Stomach (tissue), 4 donors: Measurements from ENCODE around the gene THADA.
A peak's percentile ranks its signal among the peaks of the same experiment; 100 is the strongest.

ENCODE experiments used
- POLR2AphosphoS5 ChIP-seq, 3 donors: sonication (generic); formaldehyde crosslinking; IDR thresholded peaks; one replicate each; pipeline ENCODE4 v1.6.1; 2016; ENCODE audit warnings: antibody characterized with exemption in 3 of 3
- TF ChIP-seq, protein P1 (sequence below), 7 experiments: fragments of 450-650 bp in 4 of 7; fragments of 200-600 bp in 3 of 7; sonication (generic) in 3 of 7; IDR thresholded peaks; one replicate each; pipeline ENCODE4 v1.5.1; 2016 to 2019; ENCODE audit warnings: antibody characterized with exemption in 7 of 7, control low read depth in 2 of 7, mild to moderate bottlenecking in 1 of 7

DNA sequence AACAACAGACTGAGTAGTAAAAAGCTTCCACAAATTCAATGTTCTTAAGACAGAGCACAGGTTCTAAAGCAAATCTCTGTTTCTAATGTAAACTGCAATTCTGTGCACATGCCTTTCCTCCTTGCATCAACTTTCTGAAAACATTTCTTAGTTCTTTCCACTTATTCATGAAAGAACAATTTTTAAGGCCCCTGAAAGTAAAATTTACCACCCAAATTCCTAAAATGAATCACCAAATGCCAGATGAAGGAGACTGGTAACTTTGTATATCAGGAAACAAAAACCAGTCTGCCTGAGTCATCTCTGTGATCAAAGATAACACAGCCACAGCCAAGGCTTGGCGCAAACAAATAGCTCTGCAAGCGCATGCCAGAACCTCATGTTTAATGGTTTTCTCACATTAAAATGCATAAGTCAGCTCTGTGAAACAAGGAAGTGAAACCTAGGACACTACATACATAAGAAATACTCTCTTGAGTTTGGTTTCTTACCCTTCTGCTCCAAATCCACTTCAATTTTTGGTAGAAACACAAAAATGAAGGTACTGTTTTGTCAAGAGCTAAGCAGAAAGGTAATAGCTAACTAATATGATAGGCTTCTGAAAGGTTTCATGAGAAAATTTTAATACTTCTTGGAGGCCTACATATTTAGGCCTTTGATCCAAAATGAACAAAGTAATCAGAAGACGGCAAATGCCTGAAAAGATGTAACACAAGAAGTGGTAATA, 169.4 kb downstream of the THADA start:
- TF ChIP-seq, protein P1, sequence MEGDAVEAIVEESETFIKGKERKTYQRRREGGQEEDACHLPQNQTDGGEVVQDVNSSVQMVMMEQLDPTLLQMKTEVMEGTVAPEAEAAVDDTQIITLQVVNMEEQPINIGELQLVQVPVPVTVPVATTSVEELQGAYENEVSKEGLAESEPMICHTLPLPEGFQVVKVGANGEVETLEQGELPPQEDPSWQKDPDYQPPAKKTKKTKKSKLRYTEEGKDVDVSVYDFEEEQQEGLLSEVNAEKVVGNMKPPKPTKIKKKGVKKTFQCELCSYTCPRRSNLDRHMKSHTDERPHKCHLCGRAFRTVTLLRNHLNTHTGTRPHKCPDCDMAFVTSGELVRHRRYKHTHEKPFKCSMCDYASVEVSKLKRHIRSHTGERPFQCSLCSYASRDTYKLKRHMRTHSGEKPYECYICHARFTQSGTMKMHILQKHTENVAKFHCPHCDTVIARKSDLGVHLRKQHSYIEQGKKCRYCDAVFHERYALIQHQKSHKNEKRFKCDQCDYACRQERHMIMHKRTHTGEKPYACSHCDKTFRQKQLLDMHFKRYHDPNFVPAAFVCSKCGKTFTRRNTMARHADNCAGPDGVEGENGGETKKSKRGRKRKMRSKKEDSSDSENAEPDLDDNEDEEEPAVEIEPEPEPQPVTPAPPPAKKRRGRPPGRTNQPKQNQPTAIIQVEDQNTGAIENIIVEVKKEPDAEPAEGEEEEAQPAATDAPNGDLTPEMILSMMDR (IDR thresholded peaks at IDR 0.05), result no peak
- peak in 2 of 3 donors; percentile 73 to 94 for TF ChIP-seq POLR2AphosphoS5 (IDR thresholded peaks at IDR 0.05)
